Body of pancreas (tissue), 4 donors: ENCODE data around the gene TBC1D17. TPM values are rescaled to one million over a fixed set of nuclear protein-coding genes. Genes with fewer than 3 reads are reported as not detected.

ENCODE experiments used
- ATAC-seq: fragments of 150-250 bp; one replicate; pipeline ENCODE4 v1.9.1; 2016
- DNase-seq, 4 donors: peaks; one replicate each; pipeline ENCODE4 v3.0.0-alpha.2; 2019
- H3K27ac ChIP-seq, 4 donors: fragments of 200-600 bp; sonication (generic); 1 replicate in 3 of 4; 2 replicates in 1 of 4; pipeline versions ENCODE4 v1.5.1 to v1.6.1; 2016 to 2019; ENCODE audit warnings: mild to moderate bottlenecking in 1 of 4, mixed read lengths in 1 of 4, moderate library complexity in 1 of 4
- H3K27me3 ChIP-seq, 2 donors: fragments of 200-600 bp; sonication (generic); one replicate each; pipeline ENCODE4 v1.6.0; 2016; ENCODE audit warnings: mild to moderate bottlenecking in 1 of 2
- H3K36me3 ChIP-seq, 2 donors: fragments of 200-600 bp; sonication (generic); replicated peaks in 1 of 2; 2 replicates each; pipeline ENCODE4 v1.5.1; 2016; ENCODE audit warnings: low read depth in 2 of 2; ENCODE audit not compliant: insufficient read depth in 1 of 2
- H3K4me1 ChIP-seq: fragments of 200-600 bp; sonication (generic); one replicate; pipeline ENCODE4 v1.6.0; 2016
- H3K4me3 ChIP-seq, 2 donors: fragments of 200-600 bp; sonication (generic); 1 replicate in 1 of 2; 2 replicates in 1 of 2; pipeline ENCODE4 v1.5.1; 2016 to 2019
- H3K9me3 ChIP-seq, 3 donors: fragments of 200-600 bp; sonication (generic); 1 replicate in 2 of 3; 2 replicates in 1 of 3; pipeline ENCODE4 v1.5.1; 2016
- CTCF ChIP-seq, 7 experiments: fragments of 450-650 bp in 4 of 7; fragments of 200-600 bp in 3 of 7; sonication (generic) in 3 of 7; IDR thresholded peaks; one replicate each; pipeline ENCODE4 v1.5.1; 2016 to 2019; ENCODE audit warnings: antibody characterized with exemption in 7 of 7
- POLR2A ChIP-seq, 3 donors: fragments of 450-650 bp; IDR thresholded peaks; one replicate each; pipeline ENCODE4 v1.6.1; 2016; ENCODE audit warnings: antibody characterized with exemption in 3 of 3, mild to moderate bottlenecking in 2 of 3
- WGBS, 2 donors: methylation state at CpG; one replicate each; pipeline ENCODE4 v1.1.5; 2017; 5-methylcytosine and 5-hydroxymethylcytosine counted together
- intact Hi-C: fragments of 100-400 bp; cut with DNase I; formaldehyde crosslinking; loops from one replicate; pipeline ENCODE4 v1.15.1; 2023
- total RNA-seq, 2 donors: library from RNA; depleted of rRNA; stranded (reverse); fragments of >200 nt; gene quantifications; one replicate each; pipeline ENCODE4 v1.1.0, GENCODE V29; 2016

Gene TBC1D17
- total RNA-seq, 2 donors from 2014 or later, result 25.9 to 37.6 TPM

GRCh38 chr19:49876422-49877019 is 981 bp upstream of the TBC1D17 start:
- peaks cover 9 to 14% of the 10 kb centered on the region in 2 donors for H3K36me3 ChIP-seq
- no peaks in the 10 kb centered on the region for H3K27me3 ChIP-seq
- intact Hi-C loops, result no loop called here
- peak overlapping the region; percentile 65 to 92 for H3K4me3 ChIP-seq
- 0% methylated on average over 17 to 46 of the region's 46 CpGs for WGBS, 2 donors
- H3K27ac ChIP-seq, result peak overlapping the region; percentile 96 to 99 (median 98)
- H3K4me1 ChIP-seq, result peaks cover 27% of the 10 kb centered on the region
- TF ChIP-seq CTCF (IDR thresholded peaks at IDR 0.05) (peak in 1 of 7 experiments; percentile 8), POLR2A (IDR thresholded peaks at IDR 0.05) (peak in 1 of 3 donors; percentile 29)
- DNase-seq (peak; percentile 98 to 99 (median 98)), ATAC-seq (peak; percentile 74)
- H3K9me3 ChIP-seq, result no peaks in the 10 kb centered on the region

- ATAC-seq (peak; percentile 66), DNase-seq (peak; percentile 97 to 99 (median 98))
- TF ChIP-seq CTCF (IDR thresholded peaks at IDR 0.05) (no peak), POLR2A (IDR thresholded peaks at IDR 0.05) (no peak)
- 7 to 15% methylated on average over 32 to 40 of the region's 41 CpGs for whole genome bisulfite sequencing, 2 donors
- H3K4me3 ChIP-seq, result peak overlapping the region; percentile 13 to 31
- intact Hi-C loops, result no loop called here
- no peaks in the 10 kb centered on the region for H3K27me3 ChIP-seq
- peaks cover 27% of the 10 kb centered on the region for H3K4me1 ChIP-seq
- no peaks in the 10 kb centered on the region for H3K9me3 ChIP-seq
- peaks cover 17 to 28% of the 10 kb centered on the region in 2 donors for H3K36me3 ChIP-seq
- H3K27ac ChIP-seq, result peak overlapping the region; percentile 96 to 99 (median 98)
These were observed 609 bp downstream of the TBC1D17 start for GRCh38 chr19:49877879-49878743.

GRCh38 chr19:49878744-49879070 is 1.2 kb downstream of the TBC1D17 start:
- Histone ChIP-seq H3K4me1 (peaks cover 27% of the 10 kb centered on the region), H3K27me3 (no peaks in the 10 kb centered on the region), H3K9me3 (no peaks in the 10 kb centered on the region), H3K36me3 (peaks cover 23 to 33% of the 10 kb centered on the region in 2 donors), H3K27ac (peak overlapping the region in 1 of 4 donors; percentile 99), H3K4me3 (no peak overlapping the region)
- TF ChIP-seq CTCF (IDR thresholded peaks at IDR 0.05) (no peak), POLR2A (IDR thresholded peaks at IDR 0.05) (no peak)
- peak in 1 of 4 donors; percentile 15 for DNase-seq
- WGBS, 2 donors, result 81 to 93% methylated on average over 9 of the region's 9 CpGs
- intact Hi-C loops, result no loop called here
- ATAC-seq, result no peak

GRCh38 chr19:49879243-49879963 is 1.9 kb downstream of the TBC1D17 start:
- peak in 1 of 4 donors; percentile 14 for DNase-seq
- Histone ChIP-seq H3K27me3 (no peaks in the 10 kb centered on the region), H3K36me3 (peaks cover 30 to 38% of the 10 kb centered on the region in 2 donors), H3K9me3 (no peaks in the 10 kb centered on the region), H3K4me1 (peaks cover 24% of the 10 kb centered on the region), H3K27ac (no peak overlapping the region), H3K4me3 (no peak overlapping the region)
- 94 to 98% methylated on average over 12 of the region's 12 CpGs for WGBS, 2 donors
- intact Hi-C loops, result no loop called here
- no peak for ATAC-seq
- no peak for TF ChIP-seq CTCF (IDR thresholded peaks at IDR 0.05)
